Activated T-cell treated with anti-CD3 and anti-CD28 coated beads for 24 hours (primary cell): ENCODE measurements around the gene CENPW.
A peak's percentile ranks its signal among the peaks of the same experiment; 100 is the strongest.

Experiments
- DNase-seq: peaks from one replicate; pipeline ENCODE4 v3.0.0-alpha.2; 2020; ENCODE audit warnings: low read depth

The CENPW gene

DNA sequence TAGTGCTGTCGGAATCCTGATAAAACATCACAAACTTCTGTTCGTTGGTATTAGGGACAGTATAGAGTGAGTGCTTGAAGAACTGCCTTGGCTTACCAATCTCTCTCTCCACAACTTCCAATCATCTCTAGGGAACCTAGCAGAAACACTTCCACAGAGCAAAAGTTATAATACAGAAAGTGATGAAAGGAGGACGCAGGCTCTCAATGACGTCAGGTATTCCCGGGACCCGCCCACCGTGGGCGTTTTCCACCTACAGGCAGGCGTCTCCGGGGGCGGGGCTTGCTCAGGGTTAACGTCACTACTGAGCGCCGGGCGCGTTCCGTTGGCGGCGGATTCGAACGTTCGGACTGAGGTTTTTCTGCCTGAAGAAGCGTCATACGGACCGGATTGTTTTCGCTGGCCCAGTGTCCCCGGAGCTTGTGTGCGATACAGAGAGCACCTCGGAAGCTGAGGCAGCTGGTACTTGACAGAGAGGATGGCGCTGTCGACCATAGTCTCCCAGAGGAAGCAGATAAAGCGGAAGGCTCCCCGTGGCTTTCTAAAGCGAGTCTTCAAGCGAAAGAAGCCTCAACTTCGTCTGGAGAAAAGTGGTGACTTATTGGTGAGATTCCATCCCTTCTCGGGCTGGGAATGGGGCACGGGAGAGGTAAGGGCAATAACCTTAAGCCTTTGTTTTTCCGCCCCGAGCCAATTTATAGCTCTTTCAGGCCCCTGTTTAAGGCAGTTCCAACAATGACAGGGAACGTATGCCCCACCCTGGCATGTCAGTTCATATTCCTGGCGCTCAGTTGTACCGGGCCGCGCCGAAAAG is at the start of gene CENPW:
Gene CENPW, plus strand, starts transcription at position 320 of the 814 bp plus-strand sequence. Its CDS starts 159 bp downstream, at position 479.
- DNase-seq = peak; percentile 94

DNA sequence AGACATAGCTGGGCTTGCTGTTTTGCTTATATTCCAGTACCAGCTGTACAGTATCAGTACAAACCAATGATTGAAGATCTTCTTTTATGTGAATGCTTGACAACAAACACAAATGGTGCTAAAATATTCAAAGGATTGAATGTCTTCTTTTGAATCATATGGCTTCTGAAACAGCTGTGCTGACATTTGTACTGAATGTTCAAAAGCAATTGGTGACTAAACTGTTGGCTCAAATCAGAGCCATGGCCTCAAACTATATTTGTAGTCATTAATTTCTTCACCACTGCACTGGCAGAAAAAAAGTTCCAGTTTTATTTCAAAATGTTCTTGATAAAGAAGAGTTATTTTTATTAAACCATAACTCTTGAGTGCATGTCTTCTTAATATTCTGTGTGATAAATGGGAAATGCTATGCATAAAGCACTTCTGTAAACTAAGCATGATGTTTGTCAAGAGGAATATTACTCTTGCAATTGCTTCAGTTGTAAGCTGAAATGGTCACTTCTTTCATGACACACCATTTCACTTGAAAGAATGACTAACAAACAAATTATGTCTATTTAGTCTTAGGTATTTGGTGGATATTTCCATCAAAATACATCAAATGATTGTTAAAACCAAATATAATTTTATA is 45.9 kb upstream of the CENPW start:
- no peak for DNase-seq

DNA sequence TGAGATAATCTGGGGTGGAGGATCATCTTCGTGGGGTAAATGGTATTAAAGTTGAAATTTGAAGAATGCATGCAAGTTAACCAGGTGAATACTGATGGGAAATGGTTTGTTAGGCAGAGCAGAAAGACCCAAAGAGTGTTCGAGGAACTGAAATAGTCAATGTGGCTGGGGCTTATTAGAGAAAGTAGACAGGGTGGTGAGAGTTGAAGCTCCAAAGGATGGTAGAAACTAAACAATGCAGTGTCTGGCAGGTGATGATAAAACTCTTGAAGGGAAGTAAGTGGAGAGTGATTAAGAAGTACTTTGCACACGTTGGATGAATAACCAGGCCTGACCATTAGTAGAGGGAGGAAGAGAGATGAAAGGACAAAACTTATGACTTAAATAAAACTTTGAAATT is 39.8 kb upstream of the CENPW start:
- DNase-seq = no peak

DNA sequence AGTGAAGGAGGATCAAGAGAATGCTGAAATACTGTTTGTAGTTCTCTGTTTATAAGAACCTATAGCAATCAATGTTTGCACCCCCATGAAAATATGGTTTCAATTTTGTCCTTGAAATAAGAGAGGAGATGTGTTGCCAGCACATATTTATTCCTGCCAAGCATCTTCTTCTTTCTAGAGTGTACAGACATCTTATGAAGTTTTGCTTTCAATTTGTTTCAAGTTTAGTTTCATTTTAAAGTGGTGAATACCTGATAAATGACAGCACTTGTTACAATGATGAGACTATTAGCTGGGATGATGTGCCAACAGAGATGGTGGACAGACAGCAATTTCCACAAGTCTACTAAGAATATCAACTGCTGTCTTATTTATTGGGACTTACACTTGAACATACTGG is 39.2 kb upstream of the CENPW start:
- DNase-seq = no peak

- DNase-seq = no peak
Measured at GRCh38 chr6:126302191-126302590, 37.7 kb upstream of the CENPW start.

DNA sequence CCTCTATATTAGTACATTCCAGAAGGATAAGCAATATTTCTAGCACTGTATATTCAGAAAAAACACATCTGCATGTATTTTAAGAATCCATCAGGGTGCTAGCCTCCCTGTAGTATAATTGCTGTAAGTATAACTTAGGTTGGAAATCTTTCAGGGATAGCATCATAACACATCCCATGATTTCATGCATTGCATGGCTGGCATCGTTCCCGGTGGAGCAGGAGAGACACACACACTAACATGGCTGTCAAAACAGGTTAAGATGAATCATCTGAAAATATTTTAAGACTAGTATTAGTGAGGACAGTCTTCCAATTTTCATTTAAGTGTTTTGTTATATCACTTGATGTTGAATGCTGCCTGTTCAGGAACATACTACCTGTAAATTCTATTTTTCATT is 32.1 kb upstream of the CENPW start:
- no peak for DNase-seq

GRCh38 chr6:126308362-126308761 is 31.6 kb upstream of the CENPW start:
- no peak for DNase-seq

DNA sequence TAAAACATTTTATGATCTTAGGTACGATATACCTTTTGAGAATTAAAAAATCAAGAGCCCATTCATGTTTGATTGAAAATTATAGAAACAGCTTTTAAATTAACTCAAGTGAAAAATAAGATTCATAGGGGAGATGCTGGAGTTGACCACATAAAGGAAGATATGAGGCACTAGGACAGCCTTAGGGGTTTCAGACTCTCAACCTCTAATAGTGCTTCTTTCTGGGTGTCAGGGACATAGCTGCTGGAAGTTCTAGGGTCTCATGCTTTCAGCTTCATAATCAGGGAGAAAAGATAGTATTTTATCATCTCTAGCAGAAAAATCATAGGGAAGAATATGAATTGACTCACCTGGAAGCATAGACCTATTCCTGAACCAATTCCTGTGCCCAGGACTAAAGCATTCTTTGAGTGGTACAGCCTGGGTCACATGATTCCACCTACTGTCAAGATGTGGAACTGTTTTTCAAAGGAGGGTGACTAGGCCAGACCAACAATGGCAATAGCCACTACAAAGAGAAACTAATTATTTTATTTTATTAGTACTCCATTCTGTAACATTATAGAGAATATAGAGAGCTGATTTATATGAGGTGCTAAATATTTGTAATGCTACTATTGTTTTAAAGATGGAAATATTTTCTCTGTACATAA is 27.8 kb upstream of the CENPW start:
- no peak for DNase-seq

- no peak for DNase-seq
Measured at GRCh38 chr6:126313941-126314340, 26.0 kb upstream of the CENPW start.

DNA sequence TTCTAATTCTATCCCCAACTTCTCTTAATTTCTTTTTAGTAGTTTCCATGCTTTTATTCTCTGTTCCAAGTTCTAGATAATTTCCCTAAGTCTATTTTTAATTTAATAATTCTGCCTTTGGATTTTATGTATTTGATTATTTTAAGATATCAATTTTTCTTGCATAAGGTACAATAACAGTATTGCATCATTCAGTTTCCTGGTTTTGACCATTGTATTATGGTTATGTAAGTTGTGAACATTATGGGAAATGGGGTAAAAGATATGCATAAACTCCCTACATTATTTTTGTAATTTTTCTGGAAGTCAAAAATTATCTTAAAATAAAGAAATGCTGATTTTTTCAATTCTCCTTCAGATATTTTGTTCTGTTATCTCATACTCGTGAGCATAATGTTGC is 21.1 kb upstream of the CENPW start:
- no peak for DNase-seq

DNA sequence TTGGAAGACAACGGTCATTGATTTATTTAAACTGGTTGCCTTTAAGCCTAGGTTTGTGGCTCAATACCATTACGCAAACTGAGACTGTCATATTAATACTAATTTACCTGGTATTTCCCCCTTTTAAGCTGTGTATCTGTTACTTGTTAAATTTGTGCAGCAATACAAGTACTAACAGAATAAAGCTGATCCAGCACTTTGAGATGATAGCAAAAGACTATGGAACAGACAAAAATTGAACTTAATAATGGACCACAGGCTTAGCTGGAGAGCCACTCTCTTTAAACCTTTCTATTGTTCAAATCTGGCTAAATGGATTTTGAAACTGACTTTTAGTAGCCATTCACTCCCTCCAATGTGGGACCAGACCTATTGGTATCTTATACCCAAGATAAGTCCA is 6.2 kb upstream of the CENPW start:
- DNase-seq = no peak

DNA sequence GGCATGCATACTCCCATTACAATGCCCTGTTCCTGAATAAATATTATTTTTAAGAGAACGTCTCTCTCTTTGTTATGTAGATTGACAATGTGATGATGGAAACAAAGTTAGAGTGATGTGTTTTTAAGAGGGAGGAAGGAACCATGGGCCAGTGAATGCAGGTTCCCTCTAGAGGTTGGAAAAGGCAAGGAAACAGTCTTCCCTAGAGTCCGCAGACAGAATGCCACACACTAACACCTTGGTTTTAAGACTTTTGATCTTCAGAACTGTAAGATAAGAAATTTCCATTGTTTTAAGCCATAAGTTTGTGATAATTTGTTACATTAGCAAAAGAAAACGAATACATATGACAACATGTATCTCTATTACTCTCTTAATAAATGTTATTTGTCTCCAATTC is 4.7 kb upstream of the CENPW start:
- DNase-seq = no peak

- no peak for DNase-seq
Measured at GRCh38 chr6:126337323-126337722, 2.6 kb upstream of the CENPW start.

DNA sequence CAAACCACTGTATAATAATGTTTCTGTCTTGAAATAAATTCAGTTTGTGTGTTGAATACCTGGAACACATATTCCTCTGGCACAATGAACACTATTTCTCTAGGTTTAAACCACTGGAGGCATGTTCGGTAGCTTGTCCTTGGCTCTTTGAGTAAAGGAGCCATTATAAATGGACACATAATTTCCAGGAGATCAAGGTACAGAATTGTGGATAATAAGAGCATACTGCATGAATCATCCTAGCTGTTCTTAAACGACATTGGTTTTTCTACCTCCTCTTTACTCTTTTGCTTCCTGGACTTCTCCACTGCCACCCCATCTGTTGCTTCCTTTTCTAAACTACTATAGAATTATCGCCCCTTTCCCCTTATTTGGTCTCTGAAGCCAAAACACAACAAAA is 1.2 kb downstream of the CENPW start:
- DNase-seq = no peak

GRCh38 chr6:126344181-126344580 is 4.3 kb downstream of the CENPW start:
- no peak for DNase-seq

GRCh38 chr6:126351960-126352359 is 12.0 kb downstream of the CENPW start:
- DNase-seq = no peak

DNA sequence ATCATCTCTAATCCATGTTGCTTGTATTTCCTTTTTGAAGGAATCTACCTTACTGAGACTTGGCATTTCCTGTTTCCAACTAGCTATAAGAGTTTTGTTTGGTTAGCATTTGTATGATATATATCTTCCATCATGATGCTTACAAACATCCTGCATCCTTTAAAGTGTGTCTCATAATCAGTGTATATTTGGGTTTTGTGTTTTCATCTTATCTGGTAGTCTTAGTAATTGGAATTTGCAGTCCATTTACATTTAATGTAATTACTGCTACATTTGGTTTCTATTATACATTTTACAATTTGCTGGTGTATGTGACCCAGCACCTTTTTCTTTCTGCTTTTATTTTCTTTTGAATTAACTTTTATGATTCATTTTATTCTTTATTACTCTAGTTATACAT is 12.6 kb downstream of the CENPW start:
- no peak for DNase-seq

DNA sequence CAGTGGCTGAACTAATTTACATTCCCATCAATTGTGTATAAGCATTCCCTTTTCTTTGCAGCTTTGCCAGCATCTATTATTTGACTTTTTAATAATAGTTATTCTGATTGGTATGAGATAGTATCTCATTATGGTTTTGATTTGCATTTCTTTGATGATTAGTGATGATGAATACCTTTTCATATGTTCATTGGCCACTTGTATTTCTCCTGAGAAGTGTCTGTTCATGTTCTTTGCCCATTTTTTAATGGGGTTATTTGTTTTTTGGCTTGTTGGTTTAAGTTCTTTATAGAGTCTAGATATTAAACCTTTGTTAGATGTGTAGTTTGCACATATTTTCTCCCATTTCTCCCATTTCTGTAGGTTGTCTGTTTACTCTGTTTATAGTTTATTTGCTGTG is 16.6 kb downstream of the CENPW start:
- no peak for DNase-seq

DNA sequence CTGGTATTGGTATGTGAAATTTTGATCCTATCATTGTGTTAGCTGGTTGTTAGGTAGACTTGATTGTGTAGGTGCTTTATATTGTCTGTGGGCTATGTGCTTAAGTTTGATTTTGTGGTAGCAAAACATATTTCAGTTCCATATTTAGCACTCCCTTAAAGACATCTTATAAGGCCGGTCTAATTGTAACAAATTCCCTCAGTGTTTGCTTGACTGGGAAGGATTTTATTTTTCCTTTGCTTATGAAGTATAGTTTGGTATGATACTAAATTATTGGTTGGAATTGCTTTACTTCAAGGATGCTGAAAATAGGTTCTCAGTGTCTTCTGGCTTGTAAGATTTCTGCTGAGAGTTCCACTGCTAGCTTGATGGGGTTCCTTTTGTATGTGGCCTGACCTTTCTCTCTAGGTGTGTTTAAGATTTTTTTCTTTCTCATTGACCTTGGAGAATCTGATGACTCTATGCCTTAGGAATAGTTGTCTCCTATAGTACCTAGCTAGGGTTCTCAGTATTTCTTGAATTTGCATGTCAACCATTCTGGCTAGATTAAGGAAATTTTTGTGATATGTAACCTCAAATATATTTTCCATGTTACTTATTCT is 20.1 kb downstream of the CENPW start:
- DNase-seq = no peak

GRCh38 chr6:126361832-126362440 is 22.0 kb downstream of the CENPW start:
- DNase-seq = no peak

GRCh38 chr6:126367849-126368248 is 27.9 kb downstream of the CENPW start:
- DNase-seq = no peak

DNA sequence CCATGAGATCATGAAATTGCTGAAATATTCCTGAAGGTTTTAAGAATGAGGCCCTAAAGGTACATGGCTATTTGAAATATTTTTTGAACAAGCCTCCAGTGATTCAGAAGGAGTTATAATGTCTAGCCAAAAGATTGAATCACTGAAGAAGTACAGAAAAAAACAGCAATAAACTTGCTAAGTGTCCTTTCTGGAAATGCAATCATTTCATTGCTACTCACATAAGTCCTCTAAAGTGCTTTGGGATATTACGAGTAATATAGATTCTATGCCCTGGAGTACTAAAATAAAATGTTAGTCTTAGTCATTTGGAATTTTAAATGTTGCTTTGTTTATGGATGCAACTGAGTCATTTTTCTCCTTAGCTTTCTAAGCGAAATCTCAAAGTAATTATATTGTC is 32.7 kb downstream of the CENPW start:
- no peak for DNase-seq
